Lower lobe of right lung (tissue), 2 donors: ENCODE results near the gene CD47. TPM values are rescaled to one million over a fixed set of nuclear protein-coding genes. Genes with fewer than 3 reads are reported as not detected.

Experiments
- ATAC-seq, 2 donors: fragments of 200-7000 bp; cut with Tn5 transposase; one replicate each; pipeline ENCODE4 v1.9.1; 2020 to 2022; ENCODE audit warnings: mild to moderate bottlenecking in 2 of 2, moderate library complexity in 2 of 2
- DNase-seq: peaks from one replicate; pipeline ENCODE4 v3.0.0-alpha.2; 2020
- H3K27ac ChIP-seq: fragments of 200-600 bp; one replicate; pipeline ENCODE4 v1.8.0; 2022
- H3K27me3 ChIP-seq: fragments of 200-600 bp; one replicate; pipeline ENCODE4 v1.8.0; 2022; ENCODE audit warnings: low read depth
- H3K36me3 ChIP-seq: fragments of 200-600 bp; one replicate; pipeline ENCODE4 v1.8.0; 2022; ENCODE audit warnings: mild to moderate bottlenecking
- H3K4me1 ChIP-seq: fragments of 200-600 bp; one replicate; pipeline ENCODE4 v1.8.0; 2022
- H3K4me3 ChIP-seq: fragments of 200-600 bp; one replicate; pipeline ENCODE4 v1.8.0; 2022; ENCODE audit warnings: mild to moderate bottlenecking
- H3K9me3 ChIP-seq: fragments of 200-600 bp; one replicate; pipeline ENCODE4 v1.8.0; 2022
- intact Hi-C: fragments of 100-400 bp; cut with DNase I; formaldehyde crosslinking; loops from one replicate; pipeline ENCODE4 v1.11.0; 2022
- total RNA-seq: library from RNA; stranded (reverse); fragmentation: NEBNext Ultra II Directional; extraction: Animal tissue kit (Norgen Biotek cat#: 25700); gene quantifications from one replicate; pipeline ENCODE4 v1.2.1, GENCODE V29; 2021
- TF ChIP-seq, protein P1 (sequence below): fragments of 200-600 bp; IDR thresholded peaks from one replicate; pipeline ENCODE4 v1.8.0; 2022; ENCODE audit warnings: antibody characterized with exemption, mild to moderate bottlenecking
- donor health status: DM: no; HTN: yes; CAD: no; lungs with severe emphysema.

Gene CD47
- total RNA-seq, 1 donor from 2014 or later: 222 TPM

DNA sequence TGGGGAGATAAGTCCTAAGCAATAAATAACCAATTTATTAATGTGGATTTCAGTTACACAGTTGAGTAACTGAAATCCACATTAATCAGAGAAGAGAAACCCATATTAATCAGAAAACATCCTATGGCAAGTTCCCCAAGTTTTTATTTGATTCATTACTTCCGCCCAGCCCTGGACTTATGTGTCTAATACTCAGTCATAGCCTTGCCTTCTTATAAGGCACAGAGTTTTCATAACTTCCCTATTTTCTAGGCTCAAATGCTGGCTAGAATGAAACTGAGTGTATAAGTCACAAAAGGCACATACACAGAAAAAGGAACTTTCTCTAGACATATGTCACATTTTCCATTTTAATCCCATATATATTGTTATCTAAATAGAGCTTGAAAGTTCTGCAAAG is 28.8 kb downstream of the CD47 start:
- Histone ChIP-seq H3K4me1 (no peaks in the 10 kb centered on the region), H3K27me3 (no peaks in the 10 kb centered on the region), H3K4me3 (no peak overlapping the region), H3K9me3 (no peaks in the 10 kb centered on the region), H3K27ac (no peak overlapping the region), H3K36me3 (peaks cover 44% of the 10 kb centered on the region)
- TF ChIP-seq, protein P1, sequence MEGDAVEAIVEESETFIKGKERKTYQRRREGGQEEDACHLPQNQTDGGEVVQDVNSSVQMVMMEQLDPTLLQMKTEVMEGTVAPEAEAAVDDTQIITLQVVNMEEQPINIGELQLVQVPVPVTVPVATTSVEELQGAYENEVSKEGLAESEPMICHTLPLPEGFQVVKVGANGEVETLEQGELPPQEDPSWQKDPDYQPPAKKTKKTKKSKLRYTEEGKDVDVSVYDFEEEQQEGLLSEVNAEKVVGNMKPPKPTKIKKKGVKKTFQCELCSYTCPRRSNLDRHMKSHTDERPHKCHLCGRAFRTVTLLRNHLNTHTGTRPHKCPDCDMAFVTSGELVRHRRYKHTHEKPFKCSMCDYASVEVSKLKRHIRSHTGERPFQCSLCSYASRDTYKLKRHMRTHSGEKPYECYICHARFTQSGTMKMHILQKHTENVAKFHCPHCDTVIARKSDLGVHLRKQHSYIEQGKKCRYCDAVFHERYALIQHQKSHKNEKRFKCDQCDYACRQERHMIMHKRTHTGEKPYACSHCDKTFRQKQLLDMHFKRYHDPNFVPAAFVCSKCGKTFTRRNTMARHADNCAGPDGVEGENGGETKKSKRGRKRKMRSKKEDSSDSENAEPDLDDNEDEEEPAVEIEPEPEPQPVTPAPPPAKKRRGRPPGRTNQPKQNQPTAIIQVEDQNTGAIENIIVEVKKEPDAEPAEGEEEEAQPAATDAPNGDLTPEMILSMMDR: no peak
- ATAC-seq: peak; percentile 72 to 81
- no peak for DNase-seq
- intact Hi-C loops: no loop called here

DNA sequence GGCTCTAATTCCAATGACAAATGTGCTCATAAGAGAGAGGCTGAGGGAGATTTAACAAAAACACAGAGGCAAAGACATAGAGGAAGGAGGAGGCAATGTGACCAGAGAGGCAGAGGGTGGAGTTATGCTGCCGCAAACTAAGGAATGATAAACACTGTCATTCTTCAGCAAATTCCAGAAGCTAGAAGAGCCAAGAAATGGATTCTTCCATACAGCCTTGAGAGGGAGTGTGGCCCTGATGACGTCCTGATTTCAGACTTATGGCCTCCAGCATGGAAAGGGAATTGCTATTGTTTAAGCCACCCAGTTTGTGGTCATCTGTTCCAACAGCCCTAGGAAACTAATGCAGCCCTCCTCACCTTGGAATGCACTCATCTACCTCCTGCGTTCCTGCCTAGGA is 30.5 kb downstream of the CD47 start:
- DNase-seq (no peak), ATAC-seq (no peak)
- Histone ChIP-seq H3K27ac (no peak overlapping the region), H3K9me3 (no peaks in the 10 kb centered on the region), H3K36me3 (peaks cover 57% of the 10 kb centered on the region), H3K4me3 (no peak overlapping the region), H3K4me1 (no peaks in the 10 kb centered on the region), H3K27me3 (no peaks in the 10 kb centered on the region)
- intact Hi-C loops: no loop called here
- TF ChIP-seq, protein P1: no peak

DNA sequence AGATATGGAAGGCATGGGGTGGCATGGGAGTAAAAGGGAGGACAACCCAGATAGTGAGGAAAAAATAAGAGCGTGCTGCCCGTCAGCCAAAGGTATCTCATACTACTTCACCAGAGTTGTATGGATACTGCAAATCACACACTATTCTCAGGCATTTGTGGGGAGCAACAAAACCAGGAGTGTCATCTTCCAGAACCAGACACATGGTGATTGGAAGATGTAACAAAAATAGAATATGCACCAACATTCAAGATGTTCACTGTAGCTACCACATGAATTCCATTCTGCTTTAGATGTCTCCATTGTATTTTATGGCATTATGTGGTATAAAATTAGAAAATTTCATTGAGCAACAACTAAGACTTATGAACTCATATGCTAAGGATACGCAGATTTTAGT is 34.9 kb downstream of the CD47 start:
- DNase-seq (no peak), ATAC-seq (no peak)
- Histone ChIP-seq H3K36me3 (peaks cover 91% of the 10 kb centered on the region), H3K4me3 (no peak overlapping the region), H3K9me3 (no peaks in the 10 kb centered on the region), H3K27ac (no peak overlapping the region), H3K27me3 (no peaks in the 10 kb centered on the region), H3K4me1 (no peaks in the 10 kb centered on the region)
- TF ChIP-seq, protein P1: no peak
- intact Hi-C loops: no loop called here

DNA sequence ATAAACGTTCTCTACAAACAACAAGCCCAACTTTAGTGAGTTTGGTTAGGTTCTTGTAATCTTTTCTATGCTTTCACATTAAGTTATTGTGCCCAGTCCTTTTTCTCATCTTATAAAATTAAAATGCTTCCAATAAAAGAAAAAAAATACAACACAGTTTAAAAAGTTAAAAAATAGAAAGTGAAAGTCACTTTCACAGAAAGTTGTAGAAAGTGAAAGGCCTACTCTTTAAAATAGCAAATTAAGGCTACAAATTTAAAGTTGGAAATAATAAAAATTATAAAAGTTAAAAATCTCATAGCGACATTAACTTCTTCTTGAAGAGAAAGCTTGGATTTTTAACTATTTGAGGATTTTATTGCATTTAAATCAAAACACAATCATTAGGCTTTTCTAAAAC is 35.9 kb downstream of the CD47 start:
- intact Hi-C loops: no loop called here
- Histone ChIP-seq H3K27ac (no peak overlapping the region), H3K4me3 (no peak overlapping the region), H3K4me1 (no peaks in the 10 kb centered on the region), H3K36me3 (peaks cover 91% of the 10 kb centered on the region), H3K27me3 (no peaks in the 10 kb centered on the region), H3K9me3 (no peaks in the 10 kb centered on the region)
- TF ChIP-seq, protein P1: no peak
- ATAC-seq (no peak), DNase-seq (no peak)

DNA sequence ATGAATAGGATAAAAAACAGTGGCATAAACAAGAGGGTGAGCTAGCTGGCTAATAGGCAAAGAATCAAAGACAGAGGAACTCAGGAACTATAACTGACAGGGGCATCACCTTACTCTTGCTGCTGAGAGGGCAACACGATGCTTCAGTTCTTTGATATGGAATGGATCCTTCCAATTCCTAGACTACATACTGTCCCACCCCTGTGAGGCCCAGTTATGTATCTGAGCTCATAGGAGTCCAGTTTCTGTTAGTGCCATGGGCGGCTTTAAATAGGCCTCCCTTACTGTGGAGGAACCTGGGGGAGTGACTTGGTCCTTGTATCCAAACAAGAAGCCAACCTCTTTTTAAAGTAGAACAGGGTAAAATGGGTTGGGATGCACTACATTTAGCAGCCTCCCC is 37.3 kb downstream of the CD47 start:
- H3K27ac ChIP-seq: no peak overlapping the region
- intact Hi-C loops: no loop called here
- peak in 1 of 2 donors; percentile 21 for ATAC-seq

More for the DNA sequence above, 37.3 kb downstream of the CD47 start:
- Histone ChIP-seq H3K4me3 (no peak overlapping the region), H3K27me3 (no peaks in the 10 kb centered on the region), H3K9me3 (no peaks in the 10 kb centered on the region), H3K36me3 (peaks cover 89% of the 10 kb centered on the region), H3K4me1 (no peaks in the 10 kb centered on the region)
- TF ChIP-seq, protein P1: no peak
- no peak for DNase-seq
